H1 (cell line): ENCODE measurements around the gene CCNG2. TPM values are rescaled to one million over a fixed set of nuclear protein-coding genes. Genes with fewer than 3 reads are reported as not detected.
A peak's percentile ranks its signal among the peaks of the same experiment; 100 is the strongest.

Source experiments
- CTCF ChIA-PET: fragments of 300-600 bp; sonication (Branson Sonifier 250); formaldehyde crosslinking; loops from one replicate; lab custom pipeline; 2021; ENCODE audit not compliant: partially characterized antibody; lab: Charles Lee
- POLR2A ChIA-PET: fragments of 300-600 bp; sonication (Branson Sonifier 250); formaldehyde crosslinking; loops from one replicate; lab custom pipeline; 2021; ENCODE audit warnings: inconsistent platforms; ENCODE audit not compliant: partially characterized antibody; lab: Charles Lee
- DNase-seq, 2 experiments: peaks; one replicate each; pipeline versions ENCODE4 v3.0.0 to v3.0.0-alpha.2; 2010 to 2022; ENCODE audit warnings: low spot score in 2 of 2, low read depth in 1 of 2, mixed read lengths in 1 of 2
- FAIRE-seq: peaks from 2 replicates; lab custom pipeline; 2011; peaks lifted over from hg19 to GRCh38; lab: Jason Lieb, UNC
- H2AFZ ChIP-seq: 2 replicates; pipeline ENCODE4 v1.8.1; 2012; ENCODE audit warnings: low read length, inconsistent platforms
- H2AK5ac ChIP-seq: 2 replicates; pipeline ENCODE4 v1.6.1; 2013; ENCODE audit warnings: low read depth, low read length
- H2BK120ac ChIP-seq: replicated peaks from 2 replicates; pipeline ENCODE3; 2013; ENCODE audit warnings: low read depth, low read length, inconsistent platforms
- H2BK12ac ChIP-seq: 2 replicates; pipeline ENCODE4 v1.6.1; 2013; ENCODE audit warnings: low read depth, low read length
- H2BK15ac ChIP-seq: 2 replicates; pipeline ENCODE4 v1.6.1; 2013; ENCODE audit warnings: low read length
- H2BK20ac ChIP-seq: 2 replicates; pipeline ENCODE4 v1.6.1; 2013; ENCODE audit warnings: low read length
- H2BK5ac ChIP-seq: 2 replicates; pipeline ENCODE4 v1.6.1; 2013; ENCODE audit warnings: low read depth, low read length
- H3K14ac ChIP-seq: 2 replicates; pipeline ENCODE4 v1.6.1; 2013; ENCODE audit warnings: inconsistent platforms; ENCODE audit not compliant: insufficient read length
- H3K18ac ChIP-seq: 2 replicates; pipeline ENCODE4 v1.6.1; 2013; ENCODE audit warnings: low read length; ENCODE audit errors: extremely low read depth
- H3K23ac ChIP-seq: 2 replicates; pipeline ENCODE4 v1.6.1; 2013; ENCODE audit warnings: inconsistent platforms; ENCODE audit not compliant: insufficient read length
- H3K23me2 ChIP-seq: 2 replicates; pipeline ENCODE4 v1.6.1; 2013; ENCODE audit warnings: low read depth, low read length
- H3K27ac ChIP-seq: 2 replicates; pipeline ENCODE4 v1.6.1; 2011; ENCODE audit warnings: low read depth, low read length, inconsistent platforms
- H3K27me3 ChIP-seq, 4 experiments: replicated peaks in 1 of 4; 1 replicate in 1 of 4; 2 replicates in 3 of 4; pipeline versions ENCODE4 v1.6.1 to v1.8.1; 2011 to 2013; ENCODE audit warnings: low read length in 3 of 4, mild to moderate bottlenecking in 3 of 4, inconsistent platforms in 2 of 4, mixed read lengths in 2 of 4, moderate library complexity in 1 of 4; ENCODE audit not compliant: control insufficient read depth in 3 of 4, insufficient read depth in 3 of 4; ENCODE audit errors: extremely low read depth in 1 of 4
- H3K36me3 ChIP-seq, 4 experiments: 2 replicates each; pipeline versions ENCODE4 v1.6.1 to v1.8.1; 2011 to 2013; ENCODE audit warnings: mild to moderate bottlenecking in 4 of 4, low read length in 3 of 4, moderate library complexity in 2 of 4, control low read depth in 1 of 4, inconsistent platforms in 1 of 4; ENCODE audit not compliant: insufficient read depth in 4 of 4, control insufficient read depth in 2 of 4
- H3K4ac ChIP-seq: replicated peaks from 2 replicates; pipeline ENCODE3; 2013; ENCODE audit warnings: low read length, low read depth, mixed read lengths, inconsistent platforms; ENCODE audit not compliant: insufficient read length
- H3K4me1 ChIP-seq, 4 experiments: replicated peaks in 1 of 4; 1 replicate in 1 of 4; 2 replicates in 3 of 4; pipeline versions ENCODE4 v1.6.1 to v1.8.1; 2011 to 2013; ENCODE audit warnings: low read length in 3 of 4, inconsistent platforms in 2 of 4, mixed read lengths in 1 of 4; ENCODE audit not compliant: insufficient read depth in 4 of 4, control insufficient read depth in 3 of 4
- H3K4me2 ChIP-seq, 2 experiments: 2 replicates each; pipeline versions ENCODE4 v1.6.1 to v1.8.1; 2011 to 2013; ENCODE audit warnings: low read depth in 2 of 2, low read length in 2 of 2, control low read depth in 1 of 2, inconsistent platforms in 1 of 2, mild to moderate bottlenecking in 1 of 2; ENCODE audit not compliant: insufficient read depth in 1 of 2
- H3K4me3 ChIP-seq, 4 experiments: fragments of 200-600, 300-600 bp in 1 of 4; sonication (generic), shearing (Covaris generic), sonication (Bioruptor Twin) in 1 of 4; 2 replicates each; pipeline versions ENCODE4 v1.5.1 to v1.8.1; 2011 to 2016; ENCODE audit warnings: low read length in 4 of 4, low read depth in 3 of 4, control low read depth in 2 of 4, inconsistent platforms in 2 of 4, mild to moderate bottlenecking in 2 of 4, mixed read lengths in 1 of 4, moderate library complexity in 1 of 4; ENCODE audit not compliant: insufficient read depth in 2 of 4; ENCODE audit errors: extremely low read depth in 1 of 4
- H3K56ac ChIP-seq: replicated peaks from 2 replicates; pipeline ENCODE3; 2013; ENCODE audit warnings: low read depth, mild to moderate bottlenecking, mixed read lengths, low read length, inconsistent platforms; ENCODE audit not compliant: insufficient read length
- H3K79me1 ChIP-seq: 2 replicates; pipeline ENCODE4 v1.6.1; 2013; ENCODE audit warnings: low read depth, low read length, control low read depth
- H3K79me2 ChIP-seq, 2 experiments: 2 replicates each; pipeline versions ENCODE4 v1.6.1 to v1.8.1; 2012 to 2013; ENCODE audit warnings: low read length in 2 of 2, mild to moderate bottlenecking in 2 of 2, inconsistent platforms in 1 of 2; ENCODE audit not compliant: insufficient read depth in 2 of 2, control insufficient read depth in 1 of 2
- H3K9ac ChIP-seq, 4 experiments: replicated peaks in 1 of 4; 1 replicate in 1 of 4; 2 replicates in 3 of 4; pipeline versions ENCODE4 v1.6.1 to v1.8.1; 2011 to 2013; ENCODE audit warnings: low read depth in 3 of 4, low read length in 3 of 4, control low read depth in 2 of 4, mild to moderate bottlenecking in 2 of 4, moderate library complexity in 2 of 4, inconsistent platforms in 1 of 4; ENCODE audit errors: extremely low read depth in 1 of 4
- H3K9me3 ChIP-seq, 2 experiments: 2 replicates each; pipeline versions ENCODE4 v1.6.1 to v1.8.1; 2012 to 2013; ENCODE audit warnings: mild to moderate bottlenecking in 2 of 2, moderate library complexity in 2 of 2, control low read depth in 1 of 2, inconsistent platforms in 1 of 2, low read depth in 1 of 2, low read length in 1 of 2, mixed read lengths in 1 of 2; ENCODE audit not compliant: insufficient read depth in 2 of 2
- H4K20me1 ChIP-seq, 2 experiments: replicated peaks in 1 of 2; 2 replicates each; pipeline versions ENCODE3 to v1.8.1; 2011 to 2013; ENCODE audit warnings: inconsistent platforms in 2 of 2, low read length in 2 of 2, mild to moderate bottlenecking in 1 of 2; ENCODE audit not compliant: insufficient read depth in 2 of 2, control insufficient read depth in 1 of 2
- H4K5ac ChIP-seq: 2 replicates; pipeline ENCODE4 v1.6.1; 2013; ENCODE audit warnings: low read length, low read depth, mixed read lengths, inconsistent platforms; ENCODE audit not compliant: insufficient read length
- H4K8ac ChIP-seq: 2 replicates; pipeline ENCODE4 v1.8.0; 2013; ENCODE audit warnings: mild to moderate bottlenecking, moderate library complexity, low read length, inconsistent platforms; ENCODE audit not compliant: insufficient read depth; ENCODE audit errors: extremely low read depth
- H4K91ac ChIP-seq: replicated peaks from 2 replicates; pipeline ENCODE3; 2013; ENCODE audit warnings: low read length, mixed read lengths, inconsistent platforms; ENCODE audit not compliant: insufficient read length
- CEBPB ChIP-seq: IDR thresholded peaks from 2 replicates; pipeline ENCODE4 v1.6.1; 2012; ENCODE audit warnings: low read depth, low read length
- MAX ChIP-seq: IDR thresholded peaks from 2 replicates; pipeline ENCODE4 v1.6.1; 2012; ENCODE audit warnings: inconsistent platforms
- PHF8 ChIP-seq: fragments of 200-600 bp; sonication (generic); conservative IDR thresholded peaks from 2 replicates; pipeline ENCODE4 v1.7.1; 2012; ENCODE audit warnings: low read depth, mild to moderate bottlenecking, inconsistent platforms, low read length, moderate library complexity
- POLR2AphosphoS5 ChIP-seq: IDR thresholded peaks from 2 replicates; pipeline ENCODE4 v1.6.1; 2011; ENCODE audit warnings: low read depth, low read length
- RXRA ChIP-seq: IDR thresholded peaks from 2 replicates; pipeline ENCODE4 v1.6.1; 2011; ENCODE audit warnings: low read depth, mild to moderate bottlenecking, low read length, moderate library complexity; ENCODE audit not compliant: insufficient read depth
- TAF1 ChIP-seq: IDR thresholded peaks from 2 replicates; pipeline ENCODE4 v1.6.1; 2011; ENCODE audit warnings: mild to moderate bottlenecking, low read depth, low read length
- USF2 ChIP-seq: IDR thresholded peaks from 2 replicates; pipeline ENCODE4 v1.6.1; 2011; ENCODE audit warnings: low read length, improper control_type of control experiment
- YY1 ChIP-seq: IDR thresholded peaks from 2 replicates; pipeline ENCODE4 v1.6.1; 2011; ENCODE audit warnings: low read depth, mild to moderate bottlenecking, low read length
- WGBS, 2 experiments: shearing (Covaris generic) in 1 of 2; methylation state at CpG; one replicate each; pipeline versions ENCODE4 v1.1.6 to v1.1.7; 2013 to 2015; ENCODE audit warnings: low lambda C conversion rate in 2 of 2, mixed read lengths in 2 of 2, inconsistent platforms in 1 of 2, low coverage in 1 of 2, missing lambda C conversion rate in 1 of 2; ENCODE audit not compliant: insufficient replicate concordance in 2 of 2, insufficient coverage in 1 of 2, insufficient read length in 1 of 2; ENCODE audit errors: extremely low coverage in 1 of 2, missing lambda C conversion rate in 1 of 2; 5-methylcytosine and 5-hydroxymethylcytosine counted together
- polyA plus RNA-seq, 7 experiments: library from polyadenylated mRNA; depleted of rRNA in 3 of 7; stranded (reverse) in 5 of 7; unstranded in 2 of 7; fragments of >200 nt in 5 of 7; fragments of 200-250 nt in 2 of 7; gene quantifications; 1 replicate in 5 of 7; 2 replicates in 1 of 7; 4 replicates in 1 of 7; pipeline versions ENCODE4 v1.2.1 to v1.2.3, GENCODE V29; 2011 to 2013; ENCODE audit warnings: missing spikeins in 2 of 7, mixed read lengths in 2 of 7
- total RNA-seq: library from RNA; stranded (reverse); fragmentation: NEBNext Ultra II Directional; extraction: Animal tissue kit (Norgen Biotek cat#: 25700); gene quantifications from 2 replicates; pipeline ENCODE4 v1.2.1, GENCODE V29; 2021

CCNG2 gene
- total and polyA plus RNA-seq, 2 of the 8 experiments (the other 6 are each of a cell fraction or from before 2014, with no cell fraction given) = 3.5 to 13.9 TPM

- ChIA-PET CTCF (interaction anchor here (0.5 to 1.9 kb wide), 6 partner anchors 45 to 393 kb away, joined by 3 to 4 read pairs (median 3); no protein-coding TSS in a partner anchor), POLR2A (interaction anchor here (0.6 to 5.8 kb wide), 16 partner anchors 10 to 148 kb away, joined by 3 to 39 read pairs (median 6); partner anchors contain the start of gene CCNI)
- TF ChIP-seq CEBPB (peak; percentile 99), RXRA (0 out of 2 replicates have a peak, but pooled peaks have one; percentile 24), TAF1 (peak; percentile 80), USF2 (0 out of 2 replicates have a peak, but pooled peaks have one; percentile 22), PHF8 (peak; percentile 61), YY1 (0 out of 2 replicates have a peak, but pooled peaks have one; percentile 29), POLR2AphosphoS5 (peak; percentile 80), MAX (peak; percentile 25; the same call in 1 of the 2 replicates)
Observed at GRCh38 chr4:77157859-77158486, 966 bp downstream of the CCNG2 start.

More at GRCh38 chr4:77157859-77158486, 966 bp downstream of the CCNG2 start:
- Histone ChIP-seq H3K27ac (peak overlapping the region; percentile 80), H3K4me2 (peak overlapping the region; percentile 81 to 84), H3K56ac (peak overlapping the region; percentile 74), H3K9ac (peak overlapping the region; percentile 90 to 99 (median 98)), H3K4me3 (peak overlapping the region; percentile 76 to 94 (median 92)), H3K23ac (no peak overlapping the region), H3K4ac (peak overlapping the region; percentile 8), H2BK15ac (no peak overlapping the region), H2AFZ (no peak overlapping the region), H3K23me2 (peaks cover 3% of the 10 kb centered on the region; the same call in 1 of the 2 replicates), H4K5ac (peak overlapping the region; percentile 84), H3K18ac (peak overlapping the region; percentile 91), H2BK5ac (peak overlapping the region; percentile 100), H4K8ac (peak overlapping the region; percentile 100; the same call in 1 of the 2 replicates), H2BK12ac (peak overlapping the region; percentile 46; the same call in 1 of the 2 replicates), H4K20me1 (peaks cover 0 to 4% of the 10 kb centered on the region in 2 experiments), H3K27me3 (no peaks in the 10 kb centered on the region), H3K36me3 (peaks cover 12 to 38% (median 21%) of the 10 kb centered on the region in 4 experiments), H2AK5ac (no peak overlapping the region), H3K14ac (no peak overlapping the region), H3K79me2 (peaks cover 0 to 11% of the 10 kb centered on the region in 2 experiments; a peak in 2 of 4 replicates), H3K9me3 (no peaks in the 10 kb centered on the region), H4K91ac (peak overlapping the region; percentile 90), H2BK20ac (no peak overlapping the region), H2BK120ac (no peak overlapping the region), H3K79me1 (no peaks in the 10 kb centered on the region), H3K4me1 (peaks cover 0 to 6% (median 1%) of the 10 kb centered on the region in 4 experiments; a peak in 4 of 7 replicates)
- FAIRE-seq (no peak), DNase-seq (peak; percentile 72 to 93)
- WGBS, 2 experiments = 4% methylated on average over 25 of the region's 53 CpGs; no CpG with 5 or more reads in 1 of the 2 experiments
